Endothelial cell of umbilical vein (primary cell): ENCODE data around the gene ABR. TPM values are rescaled to one million over a fixed set of nuclear protein-coding genes. Genes with fewer than 3 reads are reported as not detected.

Source experiments
- BruUV-seq: library from RNA; stranded (reverse); fragments of 400-500 nt; replicated peaks from 2 replicates; lab custom pipeline; 2021; lab: Mats Ljungman, UMichigan
- CTCF ChIA-PET: fragments of 300-600, 350-600 bp; sonication (Branson Sonifier 250); formaldehyde crosslinking; loops from one replicate; lab custom pipeline; 2021; ENCODE audit warnings: antibody characterized with exemption, inconsistent platforms; lab: Charles Lee
- POLR2A ChIA-PET: fragments of 300-600, 350-600 bp; sonication (Branson Sonifier 250); formaldehyde crosslinking; loops from one replicate; lab custom pipeline; 2021; ENCODE audit warnings: antibody characterized with exemption, inconsistent platforms; lab: Charles Lee
- DNase-seq: peaks from one replicate; pipeline ENCODE4 v3.0.0-alpha.2; 2011; ENCODE audit warnings: low read depth, low spot score
- FAIRE-seq: peaks from 2 replicates; lab custom pipeline; 2011; peaks lifted over from hg19 to GRCh38; lab: Jason Lieb, UNC
- H2AFZ ChIP-seq: 2 replicates; pipeline ENCODE4 v1.6.0; 2012; ENCODE audit warnings: low read depth, low read length, control low read depth, inconsistent platforms
- H3K27ac ChIP-seq: 2 replicates; pipeline ENCODE4 v1.5.1; 2011; ENCODE audit warnings: low read depth, mild to moderate bottlenecking, control low read depth, low read length, moderate library complexity; ENCODE audit not compliant: insufficient read depth
- H3K27me3 ChIP-seq, 2 experiments: 2 replicates each; pipeline versions ENCODE4 v1.6.0 to v1.6.1; 2011; ENCODE audit warnings: low read length in 2 of 2, mixed read lengths in 1 of 2; ENCODE audit not compliant: control insufficient read depth in 2 of 2, insufficient read depth in 2 of 2
- H3K36me3 ChIP-seq, 2 experiments: 2 replicates in 1 of 2; 3 replicates in 1 of 2; pipeline ENCODE4 v1.5.1; 2011; ENCODE audit warnings: low read length in 2 of 2, mild to moderate bottlenecking in 1 of 2, moderate library complexity in 1 of 2; ENCODE audit not compliant: control insufficient read depth in 2 of 2, insufficient read depth in 2 of 2; ENCODE audit errors: extremely low read depth in 1 of 2
- H3K4me1 ChIP-seq: 3 replicates; pipeline ENCODE4 v1.5.1; 2011; ENCODE audit warnings: mild to moderate bottlenecking, low read length; ENCODE audit not compliant: control insufficient read depth, insufficient read depth; ENCODE audit errors: extremely low read depth
- H3K4me2 ChIP-seq: 2 replicates; pipeline ENCODE4 v1.6.1; 2011; ENCODE audit warnings: low read length, control low read depth, mixed read lengths; ENCODE audit not compliant: insufficient read depth
- H3K4me3 ChIP-seq, 3 experiments: fragments of 200-600 bp in 1 of 3; sonication (generic), shearing (Covaris generic) in 1 of 3; replicated peaks in 1 of 3; 2 replicates each; pipeline ENCODE4 v1.5.1; 2011 to 2016; ENCODE audit warnings: control low read depth in 3 of 3, low read length in 3 of 3, mild to moderate bottlenecking in 2 of 3, inconsistent platforms in 1 of 3, low read depth in 1 of 3, moderate library complexity in 1 of 3; ENCODE audit not compliant: insufficient read depth in 1 of 3
- H3K79me2 ChIP-seq: 2 replicates; pipeline ENCODE4 v1.6.0; 2012; ENCODE audit warnings: low read length, inconsistent platforms; ENCODE audit not compliant: control insufficient read depth, insufficient read depth
- H3K9ac ChIP-seq: replicated peaks from 2 replicates; pipeline ENCODE3; 2011; ENCODE audit warnings: low read length, control low read depth; ENCODE audit not compliant: insufficient read depth; ENCODE audit errors: extremely low read depth
- H3K9me1 ChIP-seq: replicated peaks from 3 replicates; pipeline ENCODE4 v1.6.0; 2011; ENCODE audit warnings: mild to moderate bottlenecking, low read length; ENCODE audit not compliant: control insufficient read depth, insufficient read depth; ENCODE audit errors: extremely low read depth
- H3K9me3 ChIP-seq: replicated peaks from 2 replicates; pipeline ENCODE4 v1.5.1; 2012; ENCODE audit warnings: low read length, inconsistent platforms; ENCODE audit not compliant: control insufficient read depth, insufficient read depth
- H4K20me1 ChIP-seq: replicated peaks from 2 replicates; pipeline ENCODE3; 2011; ENCODE audit warnings: mild to moderate bottlenecking, low read length; ENCODE audit not compliant: control insufficient read depth, insufficient read depth; ENCODE audit errors: extremely low read depth
- CTCF ChIP-seq, 2 donors: IDR thresholded peaks; 1 replicate in 1 of 2; 2 replicates in 1 of 2; pipeline ENCODE4 v1.5.1; 2011; ENCODE audit warnings: low read length in 2 of 2, mild to moderate bottlenecking in 2 of 2, moderate library complexity in 2 of 2, control low read depth in 1 of 2, inconsistent platforms in 1 of 2, low read depth in 1 of 2; ENCODE audit not compliant: insufficient read depth in 1 of 2; ENCODE audit errors: extremely low read depth in 1 of 2
- EZH2 ChIP-seq: IDR thresholded peaks from 2 replicates; pipeline ENCODE4 v1.6.1; 2012; ENCODE audit warnings: borderline replicate concordance, low read depth, mild to moderate bottlenecking, moderate library complexity, low read length, inconsistent platforms; ENCODE audit not compliant: severe bottlenecking
- FOS ChIP-seq: IDR thresholded peaks from 2 replicates; pipeline ENCODE4 v1.6.1; 2011; ENCODE audit warnings: mild to moderate bottlenecking, low read length, moderate library complexity, borderline replicate concordance; ENCODE audit not compliant: insufficient read depth
- GATA2 ChIP-seq: IDR thresholded peaks from 2 replicates; pipeline ENCODE4 v1.7.0; 2011; ENCODE audit warnings: low read depth, mild to moderate bottlenecking, moderate library complexity, mixed read lengths, low read length; ENCODE audit not compliant: insufficient read length, insufficient read depth
- JUN ChIP-seq: IDR thresholded peaks from 2 replicates; pipeline ENCODE4 v1.6.1; 2011; ENCODE audit warnings: borderline replicate concordance, low read depth; ENCODE audit not compliant: insufficient read length, insufficient read depth
- MYC ChIP-seq: IDR thresholded peaks from one replicate; pipeline ENCODE4 v1.6.1; 2011; ENCODE audit warnings: mild to moderate bottlenecking, low read depth, low read length
- POLR2A ChIP-seq: IDR thresholded peaks from 2 replicates; pipeline ENCODE4 v1.6.1; 2012; ENCODE audit warnings: low read depth, mild to moderate bottlenecking, control low read depth, low read length
- POLR2AphosphoS5 ChIP-seq: IDR thresholded peaks from 2 replicates; pipeline ENCODE4 v1.6.1; 2012; ENCODE audit warnings: low read depth, mild to moderate bottlenecking, control low read depth, low read length, moderate library complexity; ENCODE audit not compliant: insufficient read depth
- dilution Hi-C: fragments of 300-500 bp; cut with MboI; formaldehyde crosslinking; loops from one replicate; pipeline ENCODE4 v1.15.0; 2019; ENCODE audit warnings: low sequenced_read_pairs; ENCODE audit not compliant: extremely low pct_ligation_motif_present
- intact Hi-C: fragments of 100-400 bp; cut with micrococcal nuclease; formaldehyde crosslinking; loops from one replicate; pipeline ENCODE4 v1.10.0; 2022
- polyA plus RNA-seq, 4 experiments: library from polyadenylated mRNA; depleted of rRNA in 3 of 4; stranded (reverse) in 3 of 4; unstranded in 1 of 4; fragments of >200 nt; gene quantifications; 2 replicates each; pipeline versions ENCODE4 v1.2.1 to v1.2.3, GENCODE V29; 2011 to 2012; ENCODE audit warnings: missing spikeins in 1 of 4
- total RNA-seq: library from RNA; stranded (reverse); gene quantifications from 2 replicates; pipeline ENCODE4 v1.2.3, GENCODE V29; 2021
- TF ChIP-seq, protein P1 (sequence below): IDR thresholded peaks from 2 replicates; pipeline ENCODE4 v1.6.1; 2011; ENCODE audit not compliant: insufficient read depth, insufficient read length

Gene ABR
- total and polyA plus RNA-seq, 2 donors (not counting 3 experiments of a cell fraction or from before 2014, with no cell fraction given) = 83.5 to 96.8 TPM

DNA sequence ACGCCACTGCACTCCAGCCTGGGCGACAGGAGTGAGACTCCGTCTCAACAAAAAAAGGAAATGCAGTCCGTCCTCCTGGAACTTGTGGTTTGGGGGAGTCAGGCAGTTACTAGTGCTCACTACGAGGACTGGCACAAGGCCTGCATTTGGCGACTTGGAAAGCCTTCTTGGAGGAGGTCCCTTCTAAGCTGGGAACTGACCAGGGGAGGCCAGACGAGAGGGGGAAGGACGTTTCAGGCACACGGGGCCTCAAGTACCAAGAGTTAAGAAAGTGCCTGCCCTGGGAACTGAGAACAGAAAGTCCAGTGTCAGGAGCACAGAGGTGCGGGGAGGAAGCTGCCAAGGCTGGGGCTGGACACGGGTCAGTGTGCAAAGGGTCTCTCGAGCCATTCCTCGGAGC is 89.9 kb downstream of the ABR start:
- Histone ChIP-seq H3K36me3 (peaks cover 0 to 32% of the 10 kb centered on the region in 2 experiments), H3K4me1 (peaks cover 11% of the 10 kb centered on the region), H3K27me3 (no peaks in the 10 kb centered on the region), H3K9me3 (no peaks in the 10 kb centered on the region), H3K4me3 (no peak overlapping the region), H3K9ac (no peak overlapping the region), H3K79me2 (no peaks in the 10 kb centered on the region), H3K27ac (no peak overlapping the region), H3K9me1 (no peaks in the 10 kb centered on the region), H2AFZ (no peak overlapping the region), H4K20me1 (no peaks in the 10 kb centered on the region), H3K4me2 (no peak overlapping the region)
- DNase-seq (no peak), FAIRE-seq (no peak)
- intact Hi-C loops = no loop called here
- TF ChIP-seq GATA2 (no peak), JUN (no peak), EZH2 (no peak), POLR2A (no peak), CTCF (IDR thresholded peaks at IDR 0.05; ENCODE audit: extremely low read depth in 1 of 2, insufficient read depth in 1 of 2, low read depth in 1 of 2, low read length in 2 of 2) (no peak), FOS (no peak), POLR2AphosphoS5 (no peak), MYC (no peak)
- TF ChIP-seq, protein P1, sequence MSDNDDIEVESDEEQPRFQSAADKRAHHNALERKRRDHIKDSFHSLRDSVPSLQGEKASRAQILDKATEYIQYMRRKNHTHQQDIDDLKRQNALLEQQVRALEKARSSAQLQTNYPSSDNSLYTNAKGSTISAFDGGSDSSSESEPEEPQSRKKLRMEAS = no peak
- POLR2A ChIA-PET = no interaction called here
- CTCF ChIA-PET = interaction anchor here (0.9 kb wide), 2 partner anchors 33 kb away, joined by 3 read pairs; no protein-coding TSS in a partner anchor
- dilution Hi-C loops = no loop called here
- BruUV-seq = no TSS peak
